HCT116 (cell line): Measurements from ENCODE around the gene ABHD17C.

Source experiments
- CTCF ChIP-seq, 3 experiments: fragments of 200-600 bp in 1 of 3; sonication (generic) in 1 of 3; IDR thresholded peaks in 2 of 3; conservative IDR thresholded peaks in 1 of 3; 2 replicates each; pipeline ENCODE4 v1.5.1; 2012 to 2017; ENCODE audit warnings: low read depth in 2 of 3, low read length in 2 of 3, antibody characterized with exemption in 1 of 3, borderline replicate concordance in 1 of 3, control low read depth in 1 of 3, mild to moderate bottlenecking in 1 of 3, mixed read lengths in 1 of 3, mixed run types in 1 of 3, moderate library complexity in 1 of 3; ENCODE audit not compliant: insufficient read depth in 1 of 3
- ZFX ChIP-seq: fragments of 450-650 bp; IDR thresholded peaks from 2 replicates; pipeline ENCODE4 v1.6.1; 2017

GRCh38 chr15:80735344-80735743, 40.2 kb downstream of the ABHD17C start:
- TF ChIP-seq ZFX (no peak), CTCF (IDR thresholded peaks at IDR 0.05 in 2 of 3, conservative IDR thresholded peaks at IDR 0.05 in 1 of 3; ENCODE audit: borderline replicate concordance in 1 of 3, insufficient read depth in 1 of 3, low read depth in 2 of 3, low read length in 2 of 3) (no peak)
